IPS-NIHi7 (cell line): ENCODE measurements around the gene PCP4L1.
A peak's percentile ranks its signal among the peaks of the same experiment; 100 is the strongest.

Source experiments
- DNase-seq: peaks from one replicate; pipeline ENCODE4 v3.0.0; 2012; ENCODE audit warnings: mixed read lengths; ENCODE audit errors: extremely low spot score

PCP4L1 gene

GRCh38 chr1:161266836-161267235 lies 8.3 kb downstream of the PCP4L1 start:
- no peak for DNase-seq

GRCh38 chr1:161267321-161267720 lies 8.8 kb downstream of the PCP4L1 start:
- no peak for DNase-seq

GRCh38 chr1:161273402-161273801 lies 14.9 kb downstream of the PCP4L1 start:
- DNase-seq = no peak

GRCh38 chr1:161274874-161275273 lies 16.3 kb downstream of the PCP4L1 start:
- no peak for DNase-seq

- no peak for DNase-seq
These were observed 24.4 kb downstream of the PCP4L1 start for GRCh38 chr1:161282991-161283390.

- no peak for DNase-seq
These were observed 26.6 kb downstream of the PCP4L1 start for GRCh38 chr1:161285113-161285512.

- DNase-seq = peak; percentile 46
These were observed 27.0 kb downstream of the PCP4L1 start for GRCh38 chr1:161285521-161285920.

GRCh38 chr1:161287482-161288054 lies 29.0 kb downstream of the PCP4L1 start:
- DNase-seq = no peak

GRCh38 chr1:161290779-161291178 lies 32.2 kb downstream of the PCP4L1 start:
- no peak for DNase-seq

- DNase-seq = no peak
These were observed 38.9 kb downstream of the PCP4L1 start for GRCh38 chr1:161297415-161297814.

- no peak for DNase-seq
These were observed 39.6 kb downstream of the PCP4L1 start for GRCh38 chr1:161298116-161298515.

- no peak for DNase-seq
These were observed 40.8 kb downstream of the PCP4L1 start for GRCh38 chr1:161299347-161299746.

GRCh38 chr1:161300478-161300877 lies 41.9 kb downstream of the PCP4L1 start:
- no peak for DNase-seq

GRCh38 chr1:161304927-161305866 lies 46.7 kb downstream of the PCP4L1 start:
- DNase-seq = no peak

- peak; percentile 97 for DNase-seq
These were observed 47.4 kb downstream of the PCP4L1 start for GRCh38 chr1:161305867-161306519.

GRCh38 chr1:161307230-161307768 lies 48.8 kb downstream of the PCP4L1 start:
- no peak for DNase-seq

- no peak for DNase-seq
These were observed 49.5 kb downstream of the PCP4L1 start for GRCh38 chr1:161307892-161308638.

GRCh38 chr1:161309868-161310267 lies 51.3 kb downstream of the PCP4L1 start, which contains the start of gene MPZ:
Gene MPZ, minus strand, starts transcription at chr1:161309968. Its CDS starts 63 bp downstream, at chr1:161309905.
- no peak for DNase-seq

GRCh38 chr1:161311595-161312181 lies 53.1 kb downstream of the PCP4L1 start:
- DNase-seq = no peak

GRCh38 chr1:161313554-161314200 lies 55.1 kb downstream of the PCP4L1 start:
- no peak for DNase-seq
